GM21786 (cell line): ENCODE data around the gene NSG2.

Experiments used
- ATAC-seq: cut with Tn5 transposase; IDR thresholded peaks from one replicate; pipeline ENCODE4 v1.9.1; 2021; ENCODE audit not compliant: unreplicated experiment

The NSG2 gene

DNA sequence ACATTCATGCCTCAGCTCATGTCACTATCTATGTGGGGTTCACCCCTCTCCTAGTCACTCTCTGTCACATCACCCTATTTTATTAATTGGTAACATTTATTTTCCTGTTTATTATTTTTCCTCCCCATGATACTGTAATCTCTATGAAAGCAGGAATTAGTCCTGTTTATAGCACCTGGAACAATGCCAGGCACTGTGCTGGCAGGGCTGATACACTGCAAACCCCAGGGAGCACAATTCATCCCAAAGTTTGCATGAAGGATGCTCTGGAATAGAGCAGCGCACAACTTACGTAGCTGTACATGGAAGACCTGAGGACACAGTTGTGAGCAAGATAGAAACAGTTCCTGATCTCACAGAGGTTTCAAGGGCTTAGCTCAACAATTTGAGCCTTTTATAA is 103.2 kb downstream of the NSG2 start:
- no peak for ATAC-seq

- no peak for ATAC-seq
Measured at GRCh38 chr5:174149426-174149825, 103.9 kb downstream of the NSG2 start.

GRCh38 chr5:174149989-174150388 is 104.5 kb downstream of the NSG2 start:
- ATAC-seq, result no peak

- no peak for ATAC-seq
Measured at GRCh38 chr5:174151599-174152181, 106.2 kb downstream of the NSG2 start.

GRCh38 chr5:174154559-174154958 is 109.1 kb downstream of the NSG2 start:
- no peak for ATAC-seq

GRCh38 chr5:174155281-174155680 is 109.8 kb downstream of the NSG2 start:
- no peak for ATAC-seq

- no peak for ATAC-seq
Measured at GRCh38 chr5:174155706-174156105, 110.2 kb downstream of the NSG2 start.

DNA sequence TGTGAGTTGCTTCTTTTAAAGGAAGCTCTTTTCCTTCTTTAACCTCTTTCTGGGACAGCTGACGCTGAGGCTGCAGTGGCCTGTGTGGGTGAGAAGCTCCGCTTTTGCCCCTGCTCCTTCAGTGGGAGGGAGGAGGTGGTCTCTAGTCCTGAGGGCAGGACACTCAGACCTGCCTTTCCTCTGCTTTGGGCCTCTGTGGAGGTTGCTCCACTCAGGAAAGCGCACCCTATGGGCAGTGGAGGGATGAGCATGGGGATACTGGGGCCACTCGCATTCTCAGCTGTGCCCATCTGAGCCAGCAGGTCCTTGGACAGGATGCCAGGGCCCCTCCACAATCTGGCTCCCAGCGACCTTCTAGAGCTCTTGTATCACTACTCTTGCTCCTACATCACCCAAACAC is 111.5 kb downstream of the NSG2 start:
- ATAC-seq, result no peak
